ENCODE measurements around the gene MARCHF11.

MARCHF11 gene

GRCh38 chr5:16179511-16179935, at the start of gene MARCHF11:
MARCHF11 (minus strand) TSS chr5:16179791; CDS start chr5:16179575, 216 bp downstream.
- no peak for DNase-seq (ENCODE audit: low spot score)

GRCh38 chr5:16225927-16226326, 46.3 kb upstream of the MARCHF11 start:
- no peak for DNase-seq (ENCODE audit: low spot score)

GRCh38 chr5:16192311-16192710, 12.7 kb upstream of the MARCHF11 start:
- no peak for DNase-seq (ENCODE audit: low spot score)

DNA sequence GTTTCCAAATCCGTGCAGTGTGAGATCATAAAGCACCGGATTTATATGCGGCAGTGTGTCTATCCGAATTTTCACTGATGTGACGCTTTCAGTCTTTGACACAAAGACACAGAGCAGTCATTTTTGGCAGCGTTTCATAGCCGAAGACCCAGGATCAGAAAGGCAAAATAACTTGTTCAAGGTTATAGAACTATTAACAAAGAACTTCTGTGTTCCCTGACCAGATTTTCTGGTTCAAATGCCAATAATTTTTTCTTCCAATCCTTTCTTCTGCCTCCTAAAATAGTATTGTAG, 1.1 kb upstream of the MARCHF11 start:
- DNase-seq (ENCODE audit: low spot score): no peak

DNA sequence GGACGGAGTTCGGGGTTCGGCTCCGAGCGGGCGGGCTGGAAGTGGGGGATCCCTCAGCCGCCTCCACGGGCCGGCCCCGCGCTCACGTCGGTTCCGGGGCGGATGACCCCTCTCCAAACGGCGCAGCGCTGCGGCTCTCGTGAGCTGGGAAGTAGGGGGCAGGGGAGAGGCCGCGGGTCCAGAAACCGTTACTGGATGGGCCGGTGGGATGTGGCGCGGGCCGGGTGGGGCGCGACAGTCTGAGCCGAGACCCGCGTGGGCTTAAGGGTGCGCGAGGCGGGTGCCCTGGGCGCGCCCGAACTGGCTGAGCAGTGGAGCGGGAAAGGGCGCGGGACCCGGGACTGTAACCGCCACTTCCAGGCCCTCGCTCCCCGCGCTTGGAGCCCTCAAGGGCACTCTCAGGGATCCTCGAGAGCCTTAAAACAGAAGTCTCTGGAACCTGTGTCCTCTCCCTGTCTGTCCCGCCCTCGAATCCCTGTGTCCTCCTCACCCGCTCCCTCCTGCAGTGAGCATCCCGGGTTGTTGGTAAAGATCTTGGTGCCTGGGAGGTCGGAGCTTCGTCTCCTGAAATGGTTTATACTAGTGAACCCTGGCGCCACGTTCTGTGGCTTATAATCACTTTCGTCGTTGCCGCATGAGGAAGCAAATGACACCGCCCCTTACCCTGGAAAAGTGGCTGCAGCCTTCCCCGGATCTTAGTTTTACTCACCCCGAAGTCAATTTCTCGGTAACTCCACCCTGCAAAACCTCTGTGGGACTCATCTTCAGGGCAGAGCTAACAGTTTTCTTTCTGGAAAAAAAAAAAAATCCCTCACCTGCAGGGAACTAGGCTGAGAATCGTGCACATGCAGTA, 571 bp upstream of the MARCHF11 start:
- no peak for DNase-seq (ENCODE audit: low spot score)

DNA sequence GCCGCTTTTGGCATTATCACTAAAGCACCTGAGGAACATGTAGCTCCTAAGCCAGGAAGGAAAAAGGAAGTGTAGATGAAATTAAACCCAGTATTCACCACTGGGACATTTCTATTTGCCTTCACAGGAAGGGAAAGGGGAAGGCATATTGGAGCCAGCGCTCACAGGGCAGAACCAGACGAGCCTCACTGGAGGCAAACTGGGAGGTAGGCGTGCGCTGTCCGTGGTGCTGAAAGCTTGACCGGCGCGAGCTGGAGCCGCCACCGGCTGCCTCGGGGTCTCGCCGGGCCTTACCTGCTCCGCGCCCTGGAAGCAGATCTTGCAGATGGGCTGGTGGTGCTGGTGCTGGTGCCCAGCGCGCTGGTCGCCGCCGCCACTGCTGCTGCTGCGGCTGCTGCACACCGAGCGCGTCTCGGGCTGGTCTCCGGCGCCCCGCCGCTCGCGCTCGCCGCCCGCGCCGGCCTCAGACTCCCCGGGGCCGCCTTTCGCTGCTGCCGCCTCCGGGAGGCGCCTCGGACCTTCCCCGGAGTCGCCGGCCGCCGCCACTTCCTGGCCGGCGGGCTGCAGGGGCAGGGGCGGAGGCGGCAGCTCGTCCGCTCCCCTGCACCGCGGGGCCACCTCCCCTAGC, 732 bp downstream of the MARCHF11 start:
- no peak for DNase-seq (ENCODE audit: low spot score)

DNA sequence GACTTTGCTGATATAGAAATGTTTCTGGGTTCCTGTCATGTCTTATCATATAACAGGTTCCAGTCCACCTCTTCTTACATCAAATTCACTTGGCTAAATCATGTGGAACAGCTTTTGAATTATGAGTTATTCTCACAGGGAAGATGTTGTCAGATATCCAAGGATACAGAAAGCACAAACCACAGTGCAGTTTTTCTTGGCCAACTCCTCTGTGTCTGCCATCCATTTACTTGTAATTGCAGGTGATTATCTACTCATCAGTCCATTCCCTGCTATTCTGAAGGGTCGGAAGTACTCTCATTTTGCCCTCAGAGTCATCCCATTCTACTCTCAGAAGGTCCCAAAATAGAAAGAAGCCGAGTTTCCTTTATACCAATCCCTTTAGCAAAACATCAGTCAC, 10.0 kb downstream of the MARCHF11 start:
- no peak for DNase-seq (ENCODE audit: low spot score)

- DNase-seq (ENCODE audit: low spot score): no peak
Observed at GRCh38 chr5:16160706-16161105, 18.9 kb downstream of the MARCHF11 start.

DNA sequence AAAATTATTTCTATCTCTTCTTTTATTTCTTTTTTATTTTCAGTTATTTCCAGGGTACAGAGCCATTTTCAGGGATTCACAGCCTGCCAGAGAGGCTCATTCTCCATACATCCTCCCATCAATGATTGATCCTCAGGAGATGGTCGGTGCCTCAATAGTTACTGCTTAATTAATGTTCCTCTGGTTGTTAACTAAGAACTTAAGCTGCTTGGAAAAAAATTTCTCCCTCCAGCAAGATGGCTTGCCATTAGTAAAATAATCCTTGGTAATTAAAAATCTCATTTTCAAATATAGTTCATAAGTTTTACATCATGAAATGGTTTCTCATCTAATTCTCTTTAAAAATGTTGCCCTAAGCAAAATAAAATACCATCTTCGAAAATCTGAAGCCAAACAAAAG, 20.0 kb downstream of the MARCHF11 start:
- no peak for DNase-seq (ENCODE audit: low spot score)

DNA sequence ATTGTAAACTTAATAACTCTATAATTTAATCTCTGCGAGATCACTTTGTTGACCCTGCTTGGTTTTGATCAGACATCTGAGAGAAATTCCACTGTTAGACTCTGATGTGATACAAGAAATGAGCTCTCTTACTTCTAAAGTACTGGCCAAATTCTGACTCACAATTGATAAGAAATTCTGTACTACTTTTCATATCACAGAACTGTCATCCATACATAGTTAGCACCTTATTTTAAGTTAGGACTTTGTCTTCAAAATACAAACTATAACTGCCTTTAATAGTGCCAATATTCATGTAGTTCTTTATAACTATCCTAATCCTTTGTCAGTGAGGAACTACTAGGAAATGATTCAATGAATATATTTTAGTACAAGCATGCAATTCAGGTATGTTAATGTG, 23.4 kb downstream of the MARCHF11 start:
- no peak for DNase-seq (ENCODE audit: low spot score)

- no peak for DNase-seq (ENCODE audit: low spot score)
Observed at GRCh38 chr5:16152601-16153568, 26.7 kb downstream of the MARCHF11 start.

DNA sequence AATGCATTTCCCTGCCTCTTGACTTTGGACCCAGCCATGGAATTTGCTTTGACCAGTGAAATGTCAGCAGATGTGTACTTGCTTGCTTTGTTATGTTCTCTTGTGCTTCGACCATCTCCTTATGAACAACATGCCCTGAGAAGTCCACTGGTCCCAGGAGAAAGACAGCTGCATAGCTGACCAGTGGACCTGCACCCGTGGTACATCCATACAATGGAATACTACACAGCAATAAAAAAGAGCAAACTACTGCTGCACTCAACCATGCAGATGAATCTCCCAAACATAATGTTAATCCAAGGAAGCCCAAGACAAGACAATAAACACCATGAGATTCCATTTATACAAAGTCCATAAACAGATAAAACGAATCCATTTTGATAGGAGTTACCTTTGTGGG, 30.0 kb downstream of the MARCHF11 start:
- no peak for DNase-seq (ENCODE audit: low spot score)

DNA sequence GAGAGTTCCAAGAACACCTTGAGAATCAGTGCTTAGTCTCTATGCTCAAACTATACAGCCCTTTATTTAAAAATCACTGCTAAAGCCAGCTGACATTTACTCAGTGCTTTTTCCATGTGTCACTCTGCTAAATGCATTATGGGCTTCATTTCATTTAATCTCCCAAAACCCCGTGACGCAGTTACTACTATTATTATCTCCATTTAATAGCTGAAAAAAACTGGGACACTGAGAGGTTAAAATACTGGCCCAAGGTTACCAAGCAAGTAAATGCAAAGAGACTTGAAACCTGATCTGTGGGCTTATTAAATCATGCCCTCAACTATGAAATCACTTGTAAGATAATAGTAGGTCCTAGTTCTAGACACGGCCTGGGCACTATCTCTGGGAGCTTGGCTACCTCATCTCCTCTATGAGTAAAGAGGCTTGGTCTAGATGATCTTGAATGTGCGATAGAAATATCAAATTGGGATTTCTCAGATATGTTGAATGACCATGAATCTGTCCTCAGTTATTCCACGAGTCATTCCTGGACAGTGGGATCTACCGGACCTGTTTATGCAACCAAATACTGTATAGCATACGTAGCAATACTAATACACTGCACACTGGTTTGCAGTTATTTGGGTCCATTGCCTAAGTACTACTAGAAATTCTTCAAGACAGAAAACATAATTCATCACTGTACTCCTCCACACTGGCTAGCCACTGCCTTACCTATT, 32.3 kb downstream of the MARCHF11 start:
- DNase-seq (ENCODE audit: low spot score): no peak

- DNase-seq (ENCODE audit: low spot score): no peak
Observed at GRCh38 chr5:16144416-16144815, 35.2 kb downstream of the MARCHF11 start.

DNA sequence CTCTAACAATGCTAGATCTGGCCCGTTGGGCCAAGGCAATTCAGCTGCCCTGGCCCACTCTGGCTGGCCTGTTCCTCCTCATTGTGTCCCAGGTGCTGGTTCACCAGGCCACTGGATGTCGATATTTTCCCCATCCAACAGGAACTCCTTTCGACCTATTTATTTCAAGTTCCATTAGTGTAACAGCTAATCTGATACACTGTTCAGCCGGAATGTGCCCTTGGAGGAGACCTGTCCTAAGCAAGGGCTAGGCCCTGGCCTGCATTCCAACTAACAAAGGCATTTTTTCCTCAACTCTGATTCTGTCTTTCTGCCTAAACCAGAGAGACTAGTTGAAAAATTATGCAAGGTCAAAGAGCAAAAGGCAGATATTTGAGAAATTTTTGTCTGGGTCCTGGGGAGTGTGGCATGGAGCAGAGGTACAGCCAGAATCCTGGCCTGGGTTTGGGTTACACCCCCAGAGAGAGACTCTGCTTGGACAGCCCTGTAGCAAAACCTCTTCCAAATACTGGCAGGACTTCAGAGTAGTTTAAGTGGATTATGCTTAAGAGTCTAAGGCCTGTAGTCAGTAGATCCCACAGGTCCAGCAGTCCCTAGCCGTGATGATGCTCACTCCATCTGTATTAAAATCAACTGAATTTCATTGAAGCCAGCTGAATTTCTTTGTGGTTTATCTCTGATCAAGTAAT, 36.1 kb downstream of the MARCHF11 start:
- no peak for DNase-seq (ENCODE audit: low spot score)

DNA sequence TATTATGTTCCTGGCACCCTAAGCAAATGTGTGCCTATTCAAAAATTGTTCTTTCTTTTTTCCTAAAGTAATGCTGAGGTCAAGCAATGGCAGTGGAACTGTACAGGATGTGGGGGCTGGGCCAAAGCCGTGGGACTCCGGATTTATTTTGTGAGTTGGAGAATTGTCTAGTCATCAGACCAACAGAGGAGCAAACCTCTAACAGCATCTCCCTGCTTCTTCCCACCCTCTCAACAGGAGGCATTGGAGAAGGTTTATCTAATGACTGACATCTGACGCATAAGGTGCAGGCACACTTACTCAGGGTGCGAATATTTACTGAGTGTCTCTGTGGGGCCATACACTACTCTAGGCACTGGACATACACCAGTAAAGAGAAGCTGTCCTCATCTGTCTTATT, 38.6 kb downstream of the MARCHF11 start:
- no peak for DNase-seq (ENCODE audit: low spot score)

DNA sequence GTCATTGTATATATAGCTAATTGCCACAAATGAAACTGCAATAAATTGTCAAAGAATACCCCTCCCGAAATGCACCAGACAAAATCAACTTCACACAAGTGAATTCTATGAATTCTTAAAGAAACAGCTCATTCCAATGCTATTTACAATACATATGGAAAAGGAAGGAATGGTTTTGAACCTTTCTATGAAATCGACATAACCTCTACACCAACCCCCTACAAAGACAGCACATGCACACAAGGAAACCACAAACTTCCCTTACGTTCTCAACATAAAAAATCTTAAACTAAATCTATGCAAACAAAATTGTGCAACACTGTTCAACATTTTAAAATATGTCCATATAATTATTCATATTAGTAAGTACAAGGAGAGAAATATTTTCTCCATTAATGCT, 39.2 kb downstream of the MARCHF11 start:
- no peak for DNase-seq (ENCODE audit: low spot score)

DNA sequence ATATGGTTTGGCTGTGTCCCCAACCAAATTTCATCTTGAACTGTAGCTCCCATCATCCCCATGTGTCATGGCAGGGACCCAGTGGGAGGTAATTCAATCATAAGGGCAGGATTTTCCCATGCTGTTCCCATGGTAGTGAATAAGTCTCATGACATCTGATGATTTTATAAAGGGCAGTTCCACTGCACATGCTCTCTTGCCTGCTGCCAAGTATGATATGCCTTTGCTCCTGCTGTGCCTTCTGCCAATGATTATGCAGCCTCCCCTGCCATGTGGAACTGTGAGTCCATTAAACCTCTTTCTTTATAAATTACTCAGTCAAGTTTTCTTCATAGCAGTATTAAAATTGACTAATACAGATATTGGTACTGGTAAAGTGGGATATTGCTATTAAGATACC, 42.4 kb downstream of the MARCHF11 start:
- no peak for DNase-seq (ENCODE audit: low spot score)

DNA sequence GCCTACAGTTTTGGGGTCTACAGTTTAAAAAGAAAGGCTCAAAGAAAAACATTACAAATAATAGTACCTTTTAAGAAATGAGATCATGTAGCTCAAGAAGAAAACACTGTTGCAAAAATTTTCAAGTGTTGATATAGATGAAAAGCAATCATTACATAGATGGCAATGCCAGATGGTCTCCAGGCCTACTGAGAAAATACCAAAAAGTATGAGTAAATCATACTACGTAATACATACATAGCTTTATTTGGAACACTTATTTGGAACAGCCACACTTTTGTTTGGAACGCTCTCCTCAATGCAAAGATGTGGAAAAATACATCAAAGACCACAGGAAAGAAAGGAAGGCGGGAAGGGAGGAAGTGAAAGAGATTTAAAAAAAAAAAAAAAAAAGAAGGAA, 44.1 kb downstream of the MARCHF11 start:
- no peak for DNase-seq (ENCODE audit: low spot score)

DNA sequence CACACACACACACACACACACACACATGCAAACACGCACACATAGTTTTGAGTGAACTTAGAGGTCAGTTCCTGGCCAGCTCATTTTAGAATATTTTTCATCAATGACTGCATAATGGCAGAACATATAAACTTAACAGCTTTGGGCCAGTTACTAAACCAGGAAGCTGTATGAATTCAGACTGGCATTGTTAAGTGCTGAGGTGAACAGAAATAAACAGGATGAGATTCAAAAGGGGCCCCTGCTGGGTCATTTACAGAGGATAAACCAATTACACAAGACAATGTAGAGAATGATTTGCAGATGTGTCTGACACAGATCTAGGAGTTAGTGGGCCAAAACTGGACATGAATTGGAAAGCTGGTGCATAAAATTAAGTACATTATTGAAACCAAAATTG, 44.6 kb downstream of the MARCHF11 start:
- no peak for DNase-seq (ENCODE audit: low spot score)

DNA sequence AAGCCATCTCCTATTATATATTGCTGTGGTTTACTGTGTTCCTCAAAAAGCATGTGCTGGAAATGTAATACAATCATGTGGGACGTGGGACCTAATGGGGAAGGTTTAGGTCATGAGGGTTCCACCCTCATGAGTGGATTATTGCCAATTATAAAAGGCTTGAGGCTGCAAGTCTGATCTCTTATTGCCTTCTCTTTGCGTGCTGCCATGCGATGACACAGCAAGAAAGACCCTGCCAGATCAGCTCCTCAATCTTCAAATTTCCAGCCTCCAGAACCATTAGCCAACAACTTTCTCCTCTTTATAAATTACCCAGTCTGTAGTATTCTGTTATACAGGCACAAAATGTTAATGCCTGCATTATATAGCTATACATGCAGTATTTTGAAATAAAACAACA, 45.4 kb downstream of the MARCHF11 start:
- DNase-seq (ENCODE audit: low spot score): no peak
